PC-9 (cell line): ENCODE measurements around the gene PERP.

Source experiments
- CTCF ChIP-seq: fragments of 200-600 bp; sonication (generic); conservative IDR thresholded peaks from 2 replicates; pipeline ENCODE4 v1.6.1; 2017; ENCODE audit warnings: mixed run types, antibody characterized with exemption, mild to moderate bottlenecking, moderate library complexity
- EZH2 ChIP-seq: fragments of 200-600 bp; sonication (generic); IDR thresholded peaks from 2 replicates; pipeline ENCODE4 v1.8.0; 2017; ENCODE audit warnings: antibody characterized with exemption, low read depth

- TF ChIP-seq CTCF = no peak
- no peak for TF ChIP-seq EZH2
Observed at GRCh38 chr6:138044458-138044857, 62.8 kb downstream of the PERP start.
